Glutamatergic neuron (in vitro differentiated cells): Measurements from ENCODE around the gene DHX40. TPM values are rescaled to one million over a fixed set of nuclear protein-coding genes. Genes with fewer than 3 reads are reported as not detected.

ENCODE experiments used
- DNase-seq: peaks from one replicate; pipeline ENCODE4 v3.0.0; 2022
- H3K27ac Mint-ChIP-seq: one replicate; pipeline ENCODE4 v1.8.0; 2020; ENCODE audit warnings: mild to moderate bottlenecking, mixed read lengths, inconsistent platforms; ENCODE audit not compliant: unreplicated experiment
- H3K27me3 Mint-ChIP-seq: one replicate; pipeline ENCODE4 v1.8.0; 2020; ENCODE audit warnings: mild to moderate bottlenecking, moderate library complexity, mixed read lengths, inconsistent platforms; ENCODE audit not compliant: unreplicated experiment
- H3K36me3 Mint-ChIP-seq: one replicate; pipeline ENCODE4 v1.8.0; 2020; ENCODE audit warnings: mild to moderate bottlenecking, mixed read lengths, inconsistent platforms; ENCODE audit not compliant: unreplicated experiment
- H3K4me1 Mint-ChIP-seq: one replicate; pipeline ENCODE4 v1.8.0; 2020; ENCODE audit warnings: mild to moderate bottlenecking, low read depth, mixed read lengths, inconsistent platforms; ENCODE audit not compliant: unreplicated experiment
- H3K4me3 Mint-ChIP-seq: one replicate; pipeline ENCODE4 v1.8.0; 2020; ENCODE audit warnings: mild to moderate bottlenecking, mixed read lengths, inconsistent platforms; ENCODE audit not compliant: unreplicated experiment
- H3K9me3 Mint-ChIP-seq: one replicate; pipeline ENCODE4 v1.8.0; 2020; ENCODE audit warnings: mild to moderate bottlenecking, moderate library complexity, mixed read lengths, inconsistent platforms; ENCODE audit not compliant: unreplicated experiment
- total RNA-seq: library from RNA; stranded (reverse); fragmentation: NEBNext Ultra II Directional; extraction: Animal tissue kit (Norgen Biotek cat#: 25700); gene quantifications from one replicate; pipeline ENCODE4 v1.2.1, GENCODE V29; 2021; ENCODE audit not compliant: unreplicated experiment
- TF ChIP-seq, protein P1 (sequence below): fragments of 200-600 bp; sonication (generic); IDR thresholded peaks from one replicate; pipeline ENCODE4 v1.5.0; 2021; ENCODE audit not compliant: partially characterized antibody, unreplicated experiment

DHX40 gene
- total RNA-seq, 1 donor from 2014 or later = 33.7 TPM

DNA sequence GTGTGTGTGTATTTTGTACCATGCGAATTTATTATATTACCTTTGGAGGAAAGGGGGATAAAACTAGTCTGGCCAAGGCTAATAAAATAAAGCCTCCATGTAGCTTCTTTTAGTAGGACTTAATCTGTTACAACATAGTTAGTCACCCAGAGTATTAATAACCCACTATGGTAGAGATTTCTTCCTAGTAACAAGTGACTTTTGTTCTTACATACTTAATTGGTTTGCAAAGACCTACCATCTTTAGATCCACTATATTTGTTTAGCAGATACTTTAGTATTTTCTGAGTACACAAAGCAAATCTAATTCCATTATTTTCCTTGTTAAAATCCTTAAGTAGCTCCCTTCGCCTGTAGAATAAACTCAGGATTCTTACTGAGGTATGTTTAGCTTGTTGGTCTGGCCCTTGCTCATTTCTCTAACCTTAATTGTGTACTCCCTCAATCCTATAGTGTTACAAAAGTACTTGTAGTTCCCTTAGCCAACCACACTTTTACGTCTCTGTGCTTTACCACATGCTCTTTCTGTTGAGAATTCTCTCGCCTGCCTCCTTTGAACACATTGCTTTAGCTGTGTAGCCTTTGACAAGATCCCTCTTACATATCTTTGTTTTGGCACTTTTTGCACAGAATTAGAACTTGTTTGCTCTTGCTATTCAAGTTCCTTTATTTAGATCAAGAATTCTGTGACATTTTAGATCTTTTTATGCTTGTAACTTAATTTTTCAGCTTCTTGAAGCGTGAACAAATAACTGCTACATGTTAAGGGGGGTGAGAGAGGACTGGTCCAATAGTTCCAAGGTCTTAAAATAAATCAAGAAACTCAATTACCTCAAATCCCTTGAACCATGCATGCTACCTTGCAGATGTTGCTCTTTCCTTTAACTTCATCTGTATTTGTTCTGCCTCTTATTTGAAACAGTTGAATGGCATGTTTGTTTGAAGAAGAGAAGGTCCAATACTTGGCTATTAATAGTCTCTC is 78.0 kb downstream of the DHX40 start:
- TF ChIP-seq, protein P1, sequence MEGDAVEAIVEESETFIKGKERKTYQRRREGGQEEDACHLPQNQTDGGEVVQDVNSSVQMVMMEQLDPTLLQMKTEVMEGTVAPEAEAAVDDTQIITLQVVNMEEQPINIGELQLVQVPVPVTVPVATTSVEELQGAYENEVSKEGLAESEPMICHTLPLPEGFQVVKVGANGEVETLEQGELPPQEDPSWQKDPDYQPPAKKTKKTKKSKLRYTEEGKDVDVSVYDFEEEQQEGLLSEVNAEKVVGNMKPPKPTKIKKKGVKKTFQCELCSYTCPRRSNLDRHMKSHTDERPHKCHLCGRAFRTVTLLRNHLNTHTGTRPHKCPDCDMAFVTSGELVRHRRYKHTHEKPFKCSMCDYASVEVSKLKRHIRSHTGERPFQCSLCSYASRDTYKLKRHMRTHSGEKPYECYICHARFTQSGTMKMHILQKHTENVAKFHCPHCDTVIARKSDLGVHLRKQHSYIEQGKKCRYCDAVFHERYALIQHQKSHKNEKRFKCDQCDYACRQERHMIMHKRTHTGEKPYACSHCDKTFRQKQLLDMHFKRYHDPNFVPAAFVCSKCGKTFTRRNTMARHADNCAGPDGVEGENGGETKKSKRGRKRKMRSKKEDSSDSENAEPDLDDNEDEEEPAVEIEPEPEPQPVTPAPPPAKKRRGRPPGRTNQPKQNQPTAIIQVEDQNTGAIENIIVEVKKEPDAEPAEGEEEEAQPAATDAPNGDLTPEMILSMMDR = no peak
- DNase-seq = no peak
- no peak overlapping the region for H3K4me3 Mint-ChIP-seq
- H3K9me3 Mint-ChIP-seq = no peaks in the 10 kb centered on the region
- no peaks in the 10 kb centered on the region for H3K36me3 Mint-ChIP-seq
- H3K4me1 Mint-ChIP-seq = peaks cover 14% of the 10 kb centered on the region
- H3K27me3 Mint-ChIP-seq = no peaks in the 10 kb centered on the region
- no peak overlapping the region for H3K27ac Mint-ChIP-seq

DNA sequence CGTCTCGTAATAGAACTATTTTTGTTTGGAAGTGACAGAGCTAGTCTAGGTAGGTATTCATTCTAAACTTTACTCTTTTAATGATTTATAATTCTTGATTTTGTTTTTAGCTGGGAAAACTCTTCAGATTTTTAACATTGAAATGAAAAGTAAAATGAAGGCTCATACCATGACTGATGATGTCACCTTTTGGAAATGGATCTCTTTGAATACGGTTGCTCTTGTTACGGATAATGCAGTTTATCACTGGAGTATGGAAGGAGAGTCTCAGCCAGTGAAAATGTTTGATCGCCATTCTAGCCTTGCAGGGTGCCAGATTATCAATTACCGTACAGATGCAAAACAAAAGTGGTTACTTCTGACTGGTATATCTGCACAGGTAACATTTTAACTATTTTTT is 81.9 kb downstream of the DHX40 start:
- no peak for DNase-seq
- Mint-ChIP-seq H3K4me3 (no peak overlapping the region), H3K36me3 (peaks cover 16% of the 10 kb centered on the region), H3K27me3 (no peaks in the 10 kb centered on the region), H3K9me3 (no peaks in the 10 kb centered on the region), H3K27ac (no peak overlapping the region), H3K4me1 (peaks cover 9% of the 10 kb centered on the region)
- TF ChIP-seq, protein P1 = no peak

DNA sequence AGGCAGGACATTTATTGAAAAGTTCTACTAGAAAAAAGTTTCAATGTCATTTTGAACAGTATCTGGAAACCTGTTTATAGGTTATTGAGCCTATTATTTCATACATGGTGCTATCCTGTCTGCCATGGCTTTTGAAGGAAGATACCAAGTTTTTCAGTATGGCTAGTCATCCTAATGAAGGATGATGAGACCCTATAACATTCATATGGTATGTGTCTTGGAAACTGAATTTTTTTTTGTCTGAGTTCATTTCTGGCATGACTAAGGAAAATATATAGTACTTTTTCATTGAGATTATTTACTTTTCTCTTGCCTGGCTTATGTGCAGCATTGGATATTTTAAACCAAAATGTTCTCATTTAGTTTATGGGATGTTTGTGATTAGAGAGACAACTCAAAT is 84.5 kb downstream of the DHX40 start:
- Mint-ChIP-seq H3K4me3 (no peak overlapping the region), H3K4me1 (no peaks in the 10 kb centered on the region), H3K36me3 (peaks cover 23% of the 10 kb centered on the region), H3K27me3 (peaks cover 2% of the 10 kb centered on the region), H3K9me3 (no peaks in the 10 kb centered on the region), H3K27ac (no peak overlapping the region)
- DNase-seq = no peak
- TF ChIP-seq, protein P1 = no peak

DNA sequence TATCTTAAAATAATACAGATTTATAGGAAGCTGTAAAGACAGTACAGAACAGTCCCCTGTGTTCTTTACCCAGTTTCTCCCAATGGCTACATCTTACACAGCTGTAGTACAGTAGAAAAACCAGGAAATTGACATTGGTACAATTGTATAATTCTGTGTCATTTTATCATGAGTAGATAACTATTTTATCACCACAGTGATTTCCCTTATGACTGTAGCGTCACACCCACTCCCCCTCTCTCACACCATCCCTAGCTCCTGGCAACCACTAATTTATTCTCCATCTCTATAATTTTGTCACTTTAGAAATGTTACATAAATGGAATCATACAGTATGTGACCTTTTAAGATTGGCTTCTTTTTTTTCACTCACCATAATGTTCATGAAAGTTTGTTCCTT is 85.2 kb downstream of the DHX40 start:
- no peaks in the 10 kb centered on the region for H3K4me1 Mint-ChIP-seq
- TF ChIP-seq, protein P1 = no peak
- no peak overlapping the region for H3K4me3 Mint-ChIP-seq
- H3K27me3 Mint-ChIP-seq = peaks cover 2% of the 10 kb centered on the region
- no peaks in the 10 kb centered on the region for H3K9me3 Mint-ChIP-seq
- no peak overlapping the region for H3K27ac Mint-ChIP-seq
- H3K36me3 Mint-ChIP-seq = peaks cover 23% of the 10 kb centered on the region
- DNase-seq = no peak

DNA sequence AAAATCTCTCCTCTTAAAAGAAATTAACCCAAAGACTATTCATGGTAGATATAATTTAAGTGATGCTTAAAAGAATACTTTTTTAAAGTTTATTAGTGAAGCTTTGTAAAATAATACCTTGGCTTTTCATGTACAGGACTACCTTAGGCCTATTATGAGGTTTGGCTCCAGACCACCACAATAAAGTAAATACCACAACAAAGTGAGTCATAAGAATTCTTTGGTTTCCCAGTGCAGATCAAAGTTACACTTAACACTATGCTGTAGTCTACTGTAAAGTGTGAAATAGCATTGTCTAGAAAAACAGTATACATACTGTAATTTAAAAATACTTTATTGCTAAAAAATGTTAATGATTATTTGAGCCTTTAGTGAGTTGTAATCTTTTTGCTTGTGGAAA is 85.9 kb downstream of the DHX40 start:
- TF ChIP-seq, protein P1 = no peak
- DNase-seq = no peak
- Mint-ChIP-seq H3K27me3 (peaks cover 2% of the 10 kb centered on the region), H3K36me3 (peaks cover 23% of the 10 kb centered on the region), H3K4me3 (no peak overlapping the region), H3K9me3 (no peaks in the 10 kb centered on the region), H3K27ac (no peak overlapping the region), H3K4me1 (no peaks in the 10 kb centered on the region)
